HuH-7 (cell line): ENCODE results near the gene MRPS24.
"Not testable (repeated sequence)": the region's sequence is repeated elsewhere in the genome, so short reads cannot be mapped to it uniquely, and the experiment has no call there.

Source experiments
- DNase-seq: peaks from one replicate; pipeline ENCODE4 v3.0.0; 2011; ENCODE audit warnings: low spot score

MRPS24 gene

GRCh38 chr7:43869006-43869866 lies at the start of gene MRPS24:
Gene MRPS24, minus strand, starts transcription at chr7:43869517. Its CDS starts 22 bp downstream, at chr7:43869495.
- peak; percentile 96 for DNase-seq

GRCh38 chr7:43915907-43916306 lies 46.6 kb upstream of the MRPS24 start:
- DNase-seq: no peak

- DNase-seq: no peak
Measured at GRCh38 chr7:43914795-43915194, 45.5 kb upstream of the MRPS24 start.

DNA sequence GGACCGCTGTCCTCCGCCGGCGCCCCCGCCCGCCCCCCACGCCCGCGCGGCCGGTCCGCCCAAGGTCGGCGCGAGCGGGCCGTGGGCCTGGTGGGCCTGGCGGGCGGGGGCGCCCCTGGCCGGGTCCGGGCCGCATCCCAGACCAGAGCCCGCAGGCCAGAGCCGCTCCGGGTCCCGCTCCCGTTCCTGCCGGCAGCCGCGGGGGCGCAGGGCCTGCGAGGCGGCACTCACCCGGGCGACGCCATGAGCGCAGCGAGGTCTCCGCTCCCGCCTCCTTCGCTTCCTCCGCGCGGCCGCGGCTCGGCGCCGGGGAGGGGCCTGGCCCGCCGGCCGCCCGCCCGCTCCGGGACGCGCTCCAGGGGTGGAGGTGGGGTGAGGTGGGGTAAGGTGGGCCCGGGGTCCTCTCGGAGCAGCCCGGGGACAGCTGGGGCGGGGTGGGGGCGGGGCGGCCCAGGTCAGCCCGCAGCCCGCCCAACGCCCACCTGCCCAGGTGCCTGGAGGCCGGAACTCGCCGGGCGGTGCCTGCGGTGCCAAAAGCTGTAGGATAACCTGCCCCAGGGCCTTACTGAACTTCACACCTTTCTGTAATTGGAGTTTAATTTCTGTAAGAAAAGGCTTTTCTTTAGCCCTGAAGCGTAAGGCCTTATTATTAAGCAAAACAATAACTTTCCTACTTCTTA lies 37.2 kb upstream of the MRPS24 start, which contains the start of gene URGCP:
Gene URGCP (minus strand): TSS at position 266 of the 680 bp plus-strand sequence. CDS start 21 bp downstream, at position 245.
- peak; percentile 68 for DNase-seq

DNA sequence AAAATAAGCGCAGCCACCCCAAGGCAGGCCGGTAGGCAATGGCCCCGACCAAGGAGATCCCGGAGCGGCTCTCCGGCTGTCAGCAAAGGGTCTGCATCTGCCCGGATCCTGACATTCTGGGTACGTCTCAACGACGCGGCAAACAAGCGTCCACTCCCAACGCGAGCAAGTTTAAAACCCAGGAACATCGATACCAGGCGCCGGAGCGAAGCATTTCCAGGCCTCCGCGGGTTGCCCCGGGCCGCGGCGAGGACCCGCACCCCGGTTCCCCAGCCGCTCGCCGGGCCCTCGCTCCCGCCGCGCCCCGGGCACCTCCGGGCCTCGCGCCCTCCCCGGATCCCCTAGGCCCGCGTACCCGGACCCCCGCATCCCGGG lies 36.6 kb upstream of the MRPS24 start:
- peak; percentile 28 for DNase-seq

- peak; percentile 72 for DNase-seq
Measured at GRCh38 chr7:43905209-43905946, 36.1 kb upstream of the MRPS24 start.

DNA sequence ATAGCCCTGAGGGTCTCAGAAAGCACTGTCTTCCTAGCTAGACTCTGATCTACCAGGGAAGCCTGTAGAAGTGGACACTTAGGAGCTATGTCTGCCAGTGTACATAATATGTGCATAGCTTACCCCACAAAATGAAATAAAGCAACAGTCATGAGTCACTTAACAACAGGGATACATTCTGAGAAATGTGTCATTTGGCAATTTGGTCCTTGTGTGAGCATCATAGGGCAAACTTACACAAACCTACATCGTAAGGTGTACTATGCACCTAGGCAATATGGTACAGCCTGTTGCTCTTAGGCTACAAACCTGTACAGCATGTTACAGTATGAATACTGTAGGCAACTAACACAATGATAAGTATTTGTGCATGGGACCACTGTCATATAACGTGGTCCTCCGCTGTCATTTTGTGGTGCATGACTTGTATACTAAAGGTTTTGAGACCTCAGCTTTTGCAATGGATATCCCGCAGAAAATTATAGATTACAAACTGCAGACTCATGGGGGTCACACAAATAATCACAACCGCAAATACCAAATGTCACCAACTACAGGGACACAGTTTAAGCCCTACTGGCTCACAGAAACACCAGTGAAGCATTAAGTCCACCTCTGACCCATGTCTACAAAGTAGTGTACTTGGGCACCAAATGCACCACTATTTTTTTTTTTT lies 35.4 kb upstream of the MRPS24 start:
- DNase-seq: no peak

- DNase-seq: no peak
Measured at GRCh38 chr7:43902542-43903054, 33.3 kb upstream of the MRPS24 start.

DNA sequence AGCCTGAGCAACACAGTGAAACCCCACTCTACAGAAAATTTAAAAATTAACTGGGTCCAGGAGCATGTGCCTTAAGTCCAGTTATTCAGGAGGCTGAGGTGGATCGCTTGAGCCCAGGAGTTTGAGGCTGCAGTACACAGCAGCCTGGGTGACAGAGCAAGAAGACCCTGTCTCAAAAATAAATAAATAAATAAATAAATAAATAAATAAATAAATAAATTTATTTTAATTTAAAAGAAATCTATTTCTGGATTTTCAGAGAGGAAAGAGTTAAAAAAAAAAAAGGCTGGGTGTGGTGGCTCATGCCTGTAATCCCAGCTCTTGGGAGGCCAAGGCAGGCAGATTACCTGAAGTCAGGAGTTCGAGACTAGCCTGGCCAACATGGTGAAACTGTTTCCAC lies 29.3 kb upstream of the MRPS24 start:
- DNase-seq: not testable (repeated sequence)

GRCh38 chr7:43895847-43896415 lies 26.6 kb upstream of the MRPS24 start:
- no peak for DNase-seq

DNA sequence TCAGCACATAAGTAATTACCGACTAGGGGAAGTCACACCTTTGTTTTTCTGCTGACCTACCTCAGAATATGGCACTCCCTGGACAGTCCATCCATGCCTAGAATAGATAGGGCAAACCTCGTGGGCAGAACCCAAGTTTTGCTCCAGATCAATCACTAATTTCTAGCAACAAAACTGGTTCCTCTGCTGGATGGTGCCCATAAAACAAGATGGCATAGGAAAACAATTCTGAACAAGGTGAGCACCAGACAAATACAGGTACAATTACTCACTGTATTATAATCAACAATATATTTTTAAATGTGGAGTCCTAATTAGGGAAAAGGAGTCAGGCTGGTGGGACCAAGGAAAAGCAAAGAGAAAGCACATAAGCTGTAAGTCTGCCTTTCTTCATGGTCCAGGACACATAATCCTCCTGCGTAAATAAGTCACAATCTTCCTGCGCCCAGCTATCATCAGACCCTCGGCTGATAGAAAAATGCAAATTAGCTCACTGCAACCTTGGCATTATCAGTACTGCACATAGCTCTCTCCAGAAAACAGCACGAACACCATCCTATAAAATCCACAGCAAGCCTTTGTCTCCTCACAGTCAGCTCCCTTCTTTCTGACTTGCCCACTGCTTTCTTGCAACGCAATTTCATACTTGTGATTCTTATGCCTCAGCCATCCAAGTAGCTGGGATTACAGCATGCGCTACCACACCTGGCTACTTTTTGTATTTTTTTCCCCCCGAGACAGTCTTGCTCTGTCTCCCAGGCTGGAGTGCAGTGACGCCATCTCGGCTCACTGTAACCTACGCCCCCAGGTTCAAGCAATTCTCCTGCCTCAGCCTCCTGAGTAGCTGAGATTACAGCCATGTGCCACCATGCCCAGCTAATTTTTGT lies 22.0 kb upstream of the MRPS24 start:
- no peak for DNase-seq

DNA sequence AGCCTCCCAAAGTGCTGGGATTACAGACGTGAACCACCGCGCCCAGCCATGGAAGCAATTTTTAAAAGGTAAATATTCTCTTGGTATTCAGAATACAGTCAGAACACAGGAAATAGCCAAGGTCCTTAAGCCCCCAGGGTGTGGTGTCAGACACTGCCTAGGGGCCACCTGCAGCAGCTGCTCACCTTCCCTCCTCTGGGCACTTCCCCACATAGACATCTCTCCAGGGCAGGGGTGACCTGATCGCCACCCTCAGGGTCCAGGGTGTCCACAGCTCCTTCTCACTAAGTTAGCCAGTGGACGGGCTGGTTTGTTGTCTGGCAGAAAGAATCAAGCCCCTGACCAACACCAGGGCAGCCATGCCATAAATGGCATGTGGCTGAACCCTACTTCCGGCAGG lies 21.2 kb upstream of the MRPS24 start:
- DNase-seq: no peak

- DNase-seq: no peak
Measured at GRCh38 chr7:43888993-43889945, 20.0 kb upstream of the MRPS24 start.

- no peak for DNase-seq
Measured at GRCh38 chr7:43884617-43885016, 15.3 kb upstream of the MRPS24 start.

DNA sequence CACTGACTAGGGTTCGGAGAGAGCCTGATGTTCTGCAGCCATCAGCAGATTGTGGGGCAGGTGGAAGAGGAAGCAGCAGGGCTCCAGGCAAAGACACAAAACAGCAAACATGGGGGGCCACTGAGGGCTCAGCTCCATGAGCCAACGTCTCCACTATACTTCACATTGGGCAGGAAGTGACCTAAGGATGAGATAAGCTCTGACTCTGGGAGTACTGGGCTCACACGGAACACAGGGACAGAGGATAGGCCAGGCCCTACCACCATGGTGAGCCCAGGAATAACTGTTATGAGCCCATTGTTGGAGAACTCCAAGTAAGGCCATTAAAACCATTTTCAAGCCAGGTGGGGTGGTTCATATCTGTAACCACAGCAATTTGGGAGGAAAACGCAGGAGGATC lies 14.9 kb upstream of the MRPS24 start:
- DNase-seq: no peak

DNA sequence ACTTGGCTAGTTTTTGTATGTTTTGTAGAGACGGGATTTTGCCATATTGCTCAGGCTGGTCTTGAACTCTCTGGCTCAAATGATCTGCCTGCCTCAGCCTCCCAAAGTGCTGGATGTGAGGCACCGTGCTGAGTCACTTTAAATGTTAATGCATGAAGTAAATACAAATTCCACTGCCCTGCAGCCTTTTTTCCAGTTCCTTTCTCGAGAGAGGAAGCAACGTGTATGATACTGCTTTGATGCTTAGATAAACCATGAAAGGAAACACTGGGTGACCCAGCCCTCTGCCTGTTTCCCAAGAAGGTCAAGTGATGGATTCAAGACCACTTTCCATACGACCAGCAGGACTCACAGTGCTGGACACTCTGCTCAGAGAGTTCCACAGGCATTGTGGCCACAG lies 11.3 kb upstream of the MRPS24 start:
- no peak for DNase-seq

- no peak for DNase-seq
Measured at GRCh38 chr7:43879477-43879876, 10.2 kb upstream of the MRPS24 start.

- no peak for DNase-seq
Measured at GRCh38 chr7:43878867-43879266, 9.6 kb upstream of the MRPS24 start.
